ENCODE data around the gene PRDM13. TPM values are rescaled to one million over a fixed set of nuclear protein-coding genes. Genes with fewer than 3 reads are reported as not detected.

Gene PRDM13
- total and polyA plus RNA-seq, 2 experiments from 2014 or later = not detected

GRCh38 chr6:99662616-99663015 is 56.0 kb downstream of the PRDM13 start:
- Histone ChIP-seq H3K27ac (no peak overlapping the region), H3K9ac (no peak overlapping the region), H3K4me2 (ENCODE audit: unreplicated experiment) (no peak overlapping the region), H4K20me1 (ENCODE audit: insufficient read depth) (no peaks in the 10 kb centered on the region), H3K9me2 (ENCODE audit: insufficient read depth) (no peaks in the 10 kb centered on the region), H3K79me2 (ENCODE audit: insufficient read depth) (no peaks in the 10 kb centered on the region), H3F3A (ENCODE audit: insufficient read depth) (no peaks in the 10 kb centered on the region), H3K36me3 (ENCODE audit: low read depth) (no peaks in the 10 kb centered on the region), H3K4me3 (no peak overlapping the region), H3K4me1 (ENCODE audit: insufficient read depth) (no peaks in the 10 kb centered on the region), H2AFZ (no peak overlapping the region), H3K27me3 (replicated peaks; ENCODE audit: insufficient read depth) (no peaks in the 10 kb centered on the region), H3K9me3 (ENCODE audit: low read depth) (no peaks in the 10 kb centered on the region)
- TF ChIP-seq EZH2 (IDR thresholded peaks at IDR 0.05; ENCODE audit: insufficient read depth, poor library complexity, severe bottlenecking) (no peak), EZH2phosphoT487 (IDR thresholded peaks at IDR 0.05; ENCODE audit: insufficient read depth, low read depth) (no peak)
- WGBS, 2 experiments (ENCODE audit: low coverage in 1 of 2, low lambda C conversion rate in 2 of 2, missing lambda C conversion rate in 2 of 2) = 0 to 4% methylated on average over 1 of the region's 1 CpG
- in situ Hi-C loops (cut with MboI) = no loop called here
- DNase-seq = no peak

Small RNA genes within 50 kb of the gene (small RNA-seq; reads per million reads assigned to genes)
- not detected for gene RF00019 (ENCODE audit: low read depth, low replicate concordance)

Other genes starting within 250 kb of the PRDM13 start
- 2.5 and 3.5 TPM in 2 replicates for gene COQ3, start 212.6 kb upstream of the PRDM13 start, total RNA-seq (2014; rRNA removed; shearing (Covaris generic))
- 8.5 and 8.8 TPM in 2 replicates for gene COQ3, start 212.6 kb upstream of the PRDM13 start, polyA plus RNA-seq (2016; fragmentation: Nextera tagmentation; extraction: Ambion mirVana)
- 46.6 and 56.3 TPM in 2 replicates for gene PNISR, start 181.5 kb upstream of the PRDM13 start, total RNA-seq (2014; rRNA removed; shearing (Covaris generic))
- 40.0 and 55.8 TPM in 2 replicates for gene PNISR, start 181.5 kb upstream of the PRDM13 start, polyA plus RNA-seq (2016; fragmentation: Nextera tagmentation; extraction: Ambion mirVana)
- gene USP45, start 91.4 kb upstream of the PRDM13 start, total RNA-seq (2014; rRNA removed; shearing (Covaris generic)) = 9.4 and 14.4 TPM in 2 replicates
- 12.2 and 13.2 TPM in 2 replicates for gene USP45, start 91.4 kb upstream of the PRDM13 start, polyA plus RNA-seq (2016; fragmentation: Nextera tagmentation; extraction: Ambion mirVana)
- gene CCNC, start 38.2 kb upstream of the PRDM13 start, total RNA-seq (2014; rRNA removed; shearing (Covaris generic)) = 78.5 and 89.3 TPM in 2 replicates
- 48.6 and 53.9 TPM in 2 replicates for gene CCNC, start 38.2 kb upstream of the PRDM13 start, polyA plus RNA-seq (2016; fragmentation: Nextera tagmentation; extraction: Ambion mirVana)

All from GM23248 (cell line).